SK-N-SH (cell line): ENCODE results near the gene TTC7B.

Experiments
- CTCF ChIP-seq: fragments of 200-600 bp; sonication (generic); IDR thresholded peaks from 2 replicates; pipeline ENCODE4 v1.6.1; 2017; ENCODE audit warnings: antibody characterized with exemption, mild to moderate bottlenecking, moderate library complexity
- GABPA ChIP-seq: IDR thresholded peaks from 2 replicates; pipeline ENCODE4 v1.4.0; 2012; ENCODE audit warnings: low read depth, mild to moderate bottlenecking
- RCOR1 ChIP-seq: fragments of 150-350 bp; IDR thresholded peaks from 2 replicates; pipeline ENCODE4 v1.6.1; 2017; ENCODE audit warnings: antibody characterized with exemption, low read length

DNA sequence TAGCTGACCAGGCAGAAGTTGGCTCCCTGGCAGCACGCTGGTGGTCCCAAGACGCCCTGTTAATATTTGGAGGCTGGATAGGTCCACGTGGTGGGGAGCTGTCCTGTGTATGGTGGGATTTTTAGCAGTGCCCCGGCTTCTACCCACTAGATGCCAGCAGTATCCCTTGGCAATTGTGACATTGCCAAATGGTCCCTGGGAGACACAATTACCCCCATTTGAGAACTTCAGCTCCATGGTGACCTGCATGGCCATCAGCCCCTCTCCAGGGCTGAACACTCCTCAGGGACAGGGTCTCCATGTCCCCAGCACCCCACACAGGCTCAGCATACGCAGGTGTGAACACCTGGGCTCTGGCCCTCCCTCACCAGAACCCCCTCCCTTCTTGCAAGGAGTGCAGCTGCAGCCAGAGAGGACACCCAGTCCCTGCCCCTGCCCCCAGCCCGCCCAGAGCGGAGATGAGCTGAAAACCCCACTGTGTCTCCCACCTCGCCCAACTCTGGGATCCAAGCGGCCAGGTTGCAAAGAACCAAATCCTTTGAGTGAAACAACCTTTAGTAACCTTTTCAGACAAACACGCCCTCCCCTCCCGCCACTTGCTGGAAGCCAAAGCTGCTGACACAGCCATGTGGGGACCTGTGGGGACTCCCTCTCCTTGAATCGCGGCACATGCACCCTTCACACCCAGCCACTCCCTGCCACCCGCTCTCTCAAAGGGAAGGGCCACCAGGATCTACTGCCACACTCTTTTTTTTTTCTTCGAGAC, 299.0 kb downstream of the TTC7B start:
- TF ChIP-seq CTCF, result no peak
- TF ChIP-seq RCOR1, result no peak
- no peak for TF ChIP-seq GABPA
